ENCODE data around the gene VPS37C.

- no peak for TF ChIP-seq EP300 (IDR thresholded peaks at IDR 0.05; ENCODE audit: borderline replicate concordance)
- TF ChIP-seq MAX (IDR thresholded peaks at IDR 0.05), result no peak
- TF ChIP-seq CEBPB (IDR thresholded peaks at IDR 0.05), result no peak
- no peak for TF ChIP-seq RAD21 (IDR thresholded peaks at IDR 0.05; ENCODE audit: low read depth)
- TF ChIP-seq EGR1 (IDR thresholded peaks at IDR 0.05), result no peak
- TF ChIP-seq CREB1 (IDR thresholded peaks at IDR 0.05; ENCODE audit: low read depth), result no peak
- no peak for TF ChIP-seq FOXM1 (IDR thresholded peaks at IDR 0.05; ENCODE audit: borderline replicate concordance, low read depth)
- TF ChIP-seq TCF12 (IDR thresholded peaks at IDR 0.05; ENCODE audit: low read depth), result no peak
- TF ChIP-seq YY1 (IDR thresholded peaks at IDR 0.05; ENCODE audit: low read depth), result no peak
Measured at GRCh38 chr11:61128947-61129638, 32.1 kb downstream of the VPS37C start.
